ENCODE measurements around the gene RPRML. TPM values are rescaled to one million over a fixed set of nuclear protein-coding genes. Genes with fewer than 3 reads are reported as not detected.
"Not testable (repeated sequence)": the region's sequence is repeated elsewhere in the genome, so short reads cannot be mapped to it uniquely, and the experiment has no call there.

RPRML gene
- polyA plus RNA-seq, 3 donors: not detected

- DNase-seq (ENCODE audit: low read depth in 3 of 3, low spot score in 2 of 3): no peak
Observed at GRCh38 chr17:46977348-46977747, 1.7 kb downstream of the RPRML start.

GRCh38 chr17:46976626-46977270 lies 2.3 kb downstream of the RPRML start:
- no peak for DNase-seq (ENCODE audit: low read depth in 3 of 3, low spot score in 2 of 3)

GRCh38 chr17:46975287-46975686 lies 3.8 kb downstream of the RPRML start:
- DNase-seq (ENCODE audit: low read depth in 3 of 3, low spot score in 2 of 3): no peak

- no peak for DNase-seq (ENCODE audit: low read depth in 3 of 3, low spot score in 2 of 3)
Observed at GRCh38 chr17:46974086-46974485, 5.0 kb downstream of the RPRML start.

GRCh38 chr17:46972346-46972745 lies 6.7 kb downstream of the RPRML start:
- no peak for DNase-seq (ENCODE audit: low read depth in 3 of 3, low spot score in 2 of 3)

- no peak for DNase-seq (ENCODE audit: low read depth in 3 of 3, low spot score in 2 of 3)
Observed at GRCh38 chr17:46971647-46972300, 7.3 kb downstream of the RPRML start.

GRCh38 chr17:46968896-46969295 lies 10.2 kb downstream of the RPRML start:
- no peak for DNase-seq (ENCODE audit: low read depth in 3 of 3, low spot score in 2 of 3)

GRCh38 chr17:46968224-46968834 lies 10.7 kb downstream of the RPRML start:
- DNase-seq (ENCODE audit: low read depth in 3 of 3, low spot score in 2 of 3): no peak

GRCh38 chr17:46964315-46965265 lies 14.5 kb downstream of the RPRML start:
- no peak for DNase-seq (ENCODE audit: low read depth in 3 of 3, low spot score in 2 of 3)

- DNase-seq (ENCODE audit: low read depth in 3 of 3, low spot score in 2 of 3): no peak
Observed at GRCh38 chr17:46963571-46963970, 15.5 kb downstream of the RPRML start.

- no peak for DNase-seq (ENCODE audit: low read depth in 3 of 3, low spot score in 2 of 3)
Observed at GRCh38 chr17:46962374-46962790, 16.7 kb downstream of the RPRML start.

- no peak for DNase-seq (ENCODE audit: low read depth in 3 of 3, low spot score in 2 of 3)
Observed at GRCh38 chr17:46960152-46960551, 18.9 kb downstream of the RPRML start.

- DNase-seq (ENCODE audit: low read depth in 3 of 3, low spot score in 2 of 3): no peak
Observed at GRCh38 chr17:46958041-46958591, 20.9 kb downstream of the RPRML start.

- DNase-seq (ENCODE audit: low read depth in 3 of 3, low spot score in 2 of 3): not testable (repeated sequence)
Observed at GRCh38 chr17:46953191-46953590, 25.9 kb downstream of the RPRML start.

- DNase-seq (ENCODE audit: low read depth in 3 of 3, low spot score in 2 of 3): no peak
Observed at GRCh38 chr17:46952115-46952514, 26.9 kb downstream of the RPRML start.

- DNase-seq (ENCODE audit: low read depth in 3 of 3, low spot score in 2 of 3): no peak
Observed at GRCh38 chr17:46951706-46952105, 27.3 kb downstream of the RPRML start.

GRCh38 chr17:46950997-46951621 lies 27.9 kb downstream of the RPRML start:
- no peak for DNase-seq (ENCODE audit: low read depth in 3 of 3, low spot score in 2 of 3)

GRCh38 chr17:46950342-46950996 lies 28.6 kb downstream of the RPRML start:
- DNase-seq (ENCODE audit: low read depth in 3 of 3, low spot score in 2 of 3): no peak

- DNase-seq (ENCODE audit: low read depth in 3 of 3, low spot score in 2 of 3): no peak
Observed at GRCh38 chr17:46949291-46950174, 29.5 kb downstream of the RPRML start.

All from right renal cortex interstitium (tissue), 3 donors.